Measurements from ENCODE around the gene PUM1. TPM values are rescaled to one million over a fixed set of nuclear protein-coding genes. Genes with fewer than 3 reads are reported as not detected.

The PUM1 gene
- total and polyA plus RNA-seq, 2 of the 8 experiments (the other 6 are each of a cell fraction or from before 2014, with no cell fraction given), result 122 to 177 TPM

DNA sequence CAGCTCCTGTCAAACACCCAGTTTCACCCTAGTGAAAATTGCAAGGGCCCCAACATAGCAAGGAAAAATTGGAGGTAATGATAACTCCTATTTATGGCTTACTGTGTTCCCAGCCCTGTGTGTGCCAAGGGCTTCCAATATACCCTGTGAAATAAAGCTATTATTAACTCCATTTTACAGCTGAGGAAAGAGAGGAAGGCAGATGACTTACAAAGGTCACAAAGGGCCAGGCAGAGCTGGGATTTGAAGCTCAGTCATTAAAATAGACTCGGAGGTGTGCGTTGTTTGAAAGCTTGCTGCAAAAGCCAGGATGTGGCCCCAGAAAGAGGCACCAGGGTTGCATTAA, 136.8 kb downstream of the PUM1 start:
- Histone ChIP-seq H4K20me1 (replicated peaks in 1 of 2; ENCODE audit: control insufficient read depth in 1 of 2, insufficient read depth in 2 of 2, low read length in 2 of 2) (peaks cover 0 to 4% of the 10 kb centered on the region in 2 experiments), H3K36me3 (ENCODE audit: control insufficient read depth in 2 of 4, insufficient read depth in 4 of 4, low read length in 3 of 4) (peaks cover 0 to 14% (median 7%) of the 10 kb centered on the region in 4 experiments; a peak in 4 of 8 replicates), H3K23me2 (ENCODE audit: low read depth, low read length) (no peaks in the 10 kb centered on the region), H3K79me1 (ENCODE audit: low read depth, low read length) (no peaks in the 10 kb centered on the region), H3K27ac (ENCODE audit: low read depth, low read length) (no peak overlapping the region), H3K4me2 (ENCODE audit: insufficient read depth in 1 of 2, low read depth in 2 of 2, low read length in 2 of 2) (no peak overlapping the region), H3K9me3 (ENCODE audit: insufficient read depth in 2 of 2, low read depth in 1 of 2, low read length in 1 of 2) (no peaks in the 10 kb centered on the region), H3K4me1 (replicated peaks in 1 of 4; ENCODE audit: control insufficient read depth in 3 of 4, insufficient read depth in 4 of 4, low read length in 3 of 4) (no peaks in the 10 kb centered on the region), H3K4me3 (ENCODE audit: extremely low read depth in 1 of 4, insufficient read depth in 2 of 4, low read depth in 3 of 4, low read length in 4 of 4) (no peak overlapping the region), H4K91ac (replicated peaks; ENCODE audit: insufficient read length, low read length) (no peak overlapping the region), H4K5ac (ENCODE audit: insufficient read length, low read depth, low read length) (no peak overlapping the region), H3K4ac (replicated peaks; ENCODE audit: insufficient read length, low read depth, low read length) (no peak overlapping the region), H2BK20ac (ENCODE audit: low read length) (no peak overlapping the region), H2AK5ac (ENCODE audit: low read depth, low read length) (no peak overlapping the region), H2BK120ac (replicated peaks; ENCODE audit: low read depth, low read length) (no peak overlapping the region), H3K79me2 (ENCODE audit: control insufficient read depth in 1 of 2, insufficient read depth in 2 of 2, low read length in 2 of 2) (no peaks in the 10 kb centered on the region), H3K27me3 (replicated peaks in 1 of 4; ENCODE audit: control insufficient read depth in 3 of 4, extremely low read depth in 1 of 4, insufficient read depth in 3 of 4, low read length in 3 of 4) (no peaks in the 10 kb centered on the region), H2AFZ (ENCODE audit: low read length) (no peak overlapping the region), H3K9ac (replicated peaks in 1 of 4; ENCODE audit: extremely low read depth in 1 of 4, low read depth in 3 of 4, low read length in 3 of 4) (no peak overlapping the region), H3K56ac (replicated peaks; ENCODE audit: insufficient read length, low read depth, low read length) (no peak overlapping the region), H2BK12ac (ENCODE audit: low read depth, low read length) (no peak overlapping the region), H3K23ac (ENCODE audit: insufficient read length) (no peak overlapping the region), H2BK5ac (ENCODE audit: low read depth, low read length) (no peak overlapping the region), H2BK15ac (ENCODE audit: low read length) (no peak overlapping the region), H3K18ac (ENCODE audit: extremely low read depth, low read length) (no peak overlapping the region), H3K14ac (ENCODE audit: insufficient read length) (no peak overlapping the region), H4K8ac (ENCODE audit: extremely low read depth, insufficient read depth, low read length) (no peak overlapping the region)
- POLR2A ChIA-PET (ENCODE audit: partially characterized antibody), result interaction anchor here (0.9 to 5.3 kb wide), 5 partner anchors 14 to 368 kb away, joined by 3 to 16 read pairs (median 5); partner anchors contain the start of genes PUM1, SNRNP40 and ZCCHC17
- WGBS, 2 experiments (ENCODE audit: extremely low coverage in 1 of 2, insufficient coverage in 1 of 2, insufficient read length in 1 of 2, insufficient replicate concordance in 2 of 2, low coverage in 1 of 2, low lambda C conversion rate in 2 of 2, missing lambda C conversion rate in 1 of 2), result 93% methylated on average over 2 of the region's 2 CpGs; no CpG with 5 or more reads in 1 of the 2 experiments
- FAIRE-seq, result no peak
- CTCF ChIA-PET (ENCODE audit: partially characterized antibody), result interaction anchor here (0.7 to 27.2 kb wide), 36 partner anchors 8 to 599 kb away, joined by 3 to 1519 read pairs (median 5); partner anchors contain the start of gene MATN1
- DNase-seq (ENCODE audit: low read depth in 1 of 2, low spot score in 2 of 2), result no peak
- TF ChIP-seq CHD2 (IDR thresholded peaks at IDR 0.05; ENCODE audit: low read length) (no peak), ATF2 (IDR thresholded peaks at IDR 0.05; ENCODE audit: low read length) (no peak), RAD21 (IDR thresholded peaks at IDR 0.05 in 1 of 2, conservative IDR thresholded peaks at IDR 0.05 in 1 of 2; ENCODE audit: low read depth in 2 of 2, low read length in 2 of 2) (no peak), GABPA (IDR thresholded peaks at IDR 0.05; ENCODE audit: borderline replicate concordance, insufficient read depth, low read length) (no peak), JUN (IDR thresholded peaks at IDR 0.05; ENCODE audit: low read depth, low read length) (no peak), KDM4A (IDR thresholded peaks at IDR 0.05; ENCODE audit: low read depth, low read length, severe bottlenecking) (no peak), GTF2F1 (IDR thresholded peaks at IDR 0.05; ENCODE audit: borderline replicate concordance, low read depth, low read length) (no peak), BACH1 (IDR thresholded peaks at IDR 0.05; ENCODE audit: low read length) (no peak)
- TF ChIP-seq, protein P1, sequence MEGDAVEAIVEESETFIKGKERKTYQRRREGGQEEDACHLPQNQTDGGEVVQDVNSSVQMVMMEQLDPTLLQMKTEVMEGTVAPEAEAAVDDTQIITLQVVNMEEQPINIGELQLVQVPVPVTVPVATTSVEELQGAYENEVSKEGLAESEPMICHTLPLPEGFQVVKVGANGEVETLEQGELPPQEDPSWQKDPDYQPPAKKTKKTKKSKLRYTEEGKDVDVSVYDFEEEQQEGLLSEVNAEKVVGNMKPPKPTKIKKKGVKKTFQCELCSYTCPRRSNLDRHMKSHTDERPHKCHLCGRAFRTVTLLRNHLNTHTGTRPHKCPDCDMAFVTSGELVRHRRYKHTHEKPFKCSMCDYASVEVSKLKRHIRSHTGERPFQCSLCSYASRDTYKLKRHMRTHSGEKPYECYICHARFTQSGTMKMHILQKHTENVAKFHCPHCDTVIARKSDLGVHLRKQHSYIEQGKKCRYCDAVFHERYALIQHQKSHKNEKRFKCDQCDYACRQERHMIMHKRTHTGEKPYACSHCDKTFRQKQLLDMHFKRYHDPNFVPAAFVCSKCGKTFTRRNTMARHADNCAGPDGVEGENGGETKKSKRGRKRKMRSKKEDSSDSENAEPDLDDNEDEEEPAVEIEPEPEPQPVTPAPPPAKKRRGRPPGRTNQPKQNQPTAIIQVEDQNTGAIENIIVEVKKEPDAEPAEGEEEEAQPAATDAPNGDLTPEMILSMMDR (IDR thresholded peaks at IDR 0.05; ENCODE audit: control extremely low read depth in 1 of 3, insufficient read depth in 1 of 3, low read depth in 1 of 3, low read length in 3 of 3), result no peak

All from H1 (cell line).